ENCODE data around the gene BANF2.

BANF2 gene

GRCh38 chr20:17678886-17679285, 20.9 kb upstream of the BANF2 start:
- Mint-ChIP-seq H3K27ac (no peak overlapping the region), H3K4me3 (no peak overlapping the region), H3K9me3 (no peaks in the 10 kb centered on the region), H3K4me1 (peaks cover 50% of the 10 kb centered on the region), H3K27me3 (ENCODE audit: low read depth, poor library complexity) (peaks cover 3% of the 10 kb centered on the region), H3K36me3 (ENCODE audit: low read depth) (peaks cover 34% of the 10 kb centered on the region)
- DNase-seq, result no peak
- no peak for TF ChIP-seq CTCF (IDR thresholded peaks at IDR 0.05)

GRCh38 chr20:17679941-17680835, 19.6 kb upstream of the BANF2 start:
- Mint-ChIP-seq H3K36me3 (ENCODE audit: low read depth) (peaks cover 28% of the 10 kb centered on the region), H3K9me3 (no peaks in the 10 kb centered on the region), H3K4me3 (peak overlapping the region; percentile 84), H3K27me3 (ENCODE audit: low read depth, poor library complexity) (peaks cover 9% of the 10 kb centered on the region), H3K27ac (peak overlapping the region; percentile 98), H3K4me1 (peaks cover 42% of the 10 kb centered on the region)
- peak; percentile 37 for DNase-seq
- no peak for TF ChIP-seq CTCF (IDR thresholded peaks at IDR 0.05)

- H3K27me3 Mint-ChIP-seq (ENCODE audit: low read depth, poor library complexity), result peaks cover 13% of the 10 kb centered on the region
- no peak for TF ChIP-seq CTCF (IDR thresholded peaks at IDR 0.05)
- peak overlapping the region; percentile 84 for H3K4me3 Mint-ChIP-seq
- DNase-seq, result peak; percentile 89
- peaks cover 21% of the 10 kb centered on the region for H3K36me3 Mint-ChIP-seq (ENCODE audit: low read depth)
- peak overlapping the region; percentile 98 for H3K27ac Mint-ChIP-seq
- H3K4me1 Mint-ChIP-seq, result peaks cover 33% of the 10 kb centered on the region
- peaks cover 4% of the 10 kb centered on the region for H3K9me3 Mint-ChIP-seq
These were observed 18.7 kb upstream of the BANF2 start for GRCh38 chr20:17680836-17681725.

GRCh38 chr20:17681726-17682102, 18.1 kb upstream of the BANF2 start:
- Mint-ChIP-seq H3K9me3 (peaks cover 8% of the 10 kb centered on the region), H3K36me3 (ENCODE audit: low read depth) (peaks cover 16% of the 10 kb centered on the region), H3K4me1 (peaks cover 31% of the 10 kb centered on the region), H3K27ac (no peak overlapping the region), H3K4me3 (peak overlapping the region; percentile 79), H3K27me3 (ENCODE audit: low read depth, poor library complexity) (peaks cover 16% of the 10 kb centered on the region)
- TF ChIP-seq CTCF (IDR thresholded peaks at IDR 0.05), result no peak
- no peak for DNase-seq

GRCh38 chr20:17682103-17682888, 17.5 kb upstream of the BANF2 start, which contains the start of gene RRBP1:
Gene RRBP1, minus strand, starts transcription at chr20:17682242. Its CDS starts 21,735 bp downstream, at chr20:17660507.
- Mint-ChIP-seq H3K9me3 (peaks cover 14% of the 10 kb centered on the region), H3K27me3 (ENCODE audit: low read depth, poor library complexity) (peaks cover 21% of the 10 kb centered on the region), H3K4me3 (peak within 1 kb of the TSS; percentile 81), H3K4me1 (peaks cover 31% of the 10 kb centered on the region), H3K36me3 (ENCODE audit: low read depth) (peaks cover 13% of the 10 kb centered on the region), H3K27ac (peak within 1 kb of the TSS; percentile 57)
- DNase-seq, result peak; percentile 98
- TF ChIP-seq CTCF (IDR thresholded peaks at IDR 0.05), result peak; percentile 61

Data from nephron progenitor cell (in vitro differentiated cells).